H1 (cell line): ENCODE results near the gene TCF4. TPM values are rescaled to one million over a fixed set of nuclear protein-coding genes. Genes with fewer than 3 reads are reported as not detected.

Experiments
- CTCF ChIA-PET: fragments of 300-600 bp; sonication (Branson Sonifier 250); formaldehyde crosslinking; loops from one replicate; lab custom pipeline; 2021; ENCODE audit not compliant: partially characterized antibody; lab: Charles Lee
- POLR2A ChIA-PET: fragments of 300-600 bp; sonication (Branson Sonifier 250); formaldehyde crosslinking; loops from one replicate; lab custom pipeline; 2021; ENCODE audit warnings: inconsistent platforms; ENCODE audit not compliant: partially characterized antibody; lab: Charles Lee
- DNase-seq, 2 experiments: peaks; one replicate each; pipeline versions ENCODE4 v3.0.0 to v3.0.0-alpha.2; 2010 to 2022; ENCODE audit warnings: low spot score in 2 of 2, low read depth in 1 of 2, mixed read lengths in 1 of 2
- FAIRE-seq: peaks from 2 replicates; lab custom pipeline; 2011; peaks lifted over from hg19 to GRCh38; lab: Jason Lieb, UNC
- H2AFZ ChIP-seq: 2 replicates; pipeline ENCODE4 v1.8.1; 2012; ENCODE audit warnings: low read length, inconsistent platforms
- H2AK5ac ChIP-seq: 2 replicates; pipeline ENCODE4 v1.6.1; 2013; ENCODE audit warnings: low read depth, low read length
- H2BK120ac ChIP-seq: replicated peaks from 2 replicates; pipeline ENCODE3; 2013; ENCODE audit warnings: low read depth, low read length, inconsistent platforms
- H2BK12ac ChIP-seq: 2 replicates; pipeline ENCODE4 v1.6.1; 2013; ENCODE audit warnings: low read depth, low read length
- H2BK15ac ChIP-seq: 2 replicates; pipeline ENCODE4 v1.6.1; 2013; ENCODE audit warnings: low read length
- H2BK20ac ChIP-seq: 2 replicates; pipeline ENCODE4 v1.6.1; 2013; ENCODE audit warnings: low read length
- H2BK5ac ChIP-seq: 2 replicates; pipeline ENCODE4 v1.6.1; 2013; ENCODE audit warnings: low read depth, low read length
- H3K14ac ChIP-seq: 2 replicates; pipeline ENCODE4 v1.6.1; 2013; ENCODE audit warnings: inconsistent platforms; ENCODE audit not compliant: insufficient read length
- H3K18ac ChIP-seq: 2 replicates; pipeline ENCODE4 v1.6.1; 2013; ENCODE audit warnings: low read length; ENCODE audit errors: extremely low read depth
- H3K23ac ChIP-seq: 2 replicates; pipeline ENCODE4 v1.6.1; 2013; ENCODE audit warnings: inconsistent platforms; ENCODE audit not compliant: insufficient read length
- H3K23me2 ChIP-seq: 2 replicates; pipeline ENCODE4 v1.6.1; 2013; ENCODE audit warnings: low read depth, low read length
- H3K27ac ChIP-seq: 2 replicates; pipeline ENCODE4 v1.6.1; 2011; ENCODE audit warnings: low read depth, low read length, inconsistent platforms
- H3K27me3 ChIP-seq, 4 experiments: replicated peaks in 1 of 4; 1 replicate in 1 of 4; 2 replicates in 3 of 4; pipeline versions ENCODE4 v1.6.1 to v1.8.1; 2011 to 2013; ENCODE audit warnings: low read length in 3 of 4, mild to moderate bottlenecking in 3 of 4, inconsistent platforms in 2 of 4, mixed read lengths in 2 of 4, moderate library complexity in 1 of 4; ENCODE audit not compliant: control insufficient read depth in 3 of 4, insufficient read depth in 3 of 4; ENCODE audit errors: extremely low read depth in 1 of 4
- H3K36me3 ChIP-seq, 4 experiments: 2 replicates each; pipeline versions ENCODE4 v1.6.1 to v1.8.1; 2011 to 2013; ENCODE audit warnings: mild to moderate bottlenecking in 4 of 4, low read length in 3 of 4, moderate library complexity in 2 of 4, control low read depth in 1 of 4, inconsistent platforms in 1 of 4; ENCODE audit not compliant: insufficient read depth in 4 of 4, control insufficient read depth in 2 of 4
- H3K4ac ChIP-seq: replicated peaks from 2 replicates; pipeline ENCODE3; 2013; ENCODE audit warnings: low read length, low read depth, mixed read lengths, inconsistent platforms; ENCODE audit not compliant: insufficient read length
- H3K4me1 ChIP-seq, 4 experiments: replicated peaks in 1 of 4; 1 replicate in 1 of 4; 2 replicates in 3 of 4; pipeline versions ENCODE4 v1.6.1 to v1.8.1; 2011 to 2013; ENCODE audit warnings: low read length in 3 of 4, inconsistent platforms in 2 of 4, mixed read lengths in 1 of 4; ENCODE audit not compliant: insufficient read depth in 4 of 4, control insufficient read depth in 3 of 4
- H3K4me2 ChIP-seq, 2 experiments: 2 replicates each; pipeline versions ENCODE4 v1.6.1 to v1.8.1; 2011 to 2013; ENCODE audit warnings: low read depth in 2 of 2, low read length in 2 of 2, control low read depth in 1 of 2, inconsistent platforms in 1 of 2, mild to moderate bottlenecking in 1 of 2; ENCODE audit not compliant: insufficient read depth in 1 of 2
- H3K4me3 ChIP-seq, 4 experiments: fragments of 200-600, 300-600 bp in 1 of 4; sonication (generic), shearing (Covaris generic), sonication (Bioruptor Twin) in 1 of 4; 2 replicates each; pipeline versions ENCODE4 v1.5.1 to v1.8.1; 2011 to 2016; ENCODE audit warnings: low read length in 4 of 4, low read depth in 3 of 4, control low read depth in 2 of 4, inconsistent platforms in 2 of 4, mild to moderate bottlenecking in 2 of 4, mixed read lengths in 1 of 4, moderate library complexity in 1 of 4; ENCODE audit not compliant: insufficient read depth in 2 of 4; ENCODE audit errors: extremely low read depth in 1 of 4
- H3K56ac ChIP-seq: replicated peaks from 2 replicates; pipeline ENCODE3; 2013; ENCODE audit warnings: low read depth, mild to moderate bottlenecking, mixed read lengths, low read length, inconsistent platforms; ENCODE audit not compliant: insufficient read length
- H3K79me1 ChIP-seq: 2 replicates; pipeline ENCODE4 v1.6.1; 2013; ENCODE audit warnings: low read depth, low read length, control low read depth
- H3K79me2 ChIP-seq, 2 experiments: 2 replicates each; pipeline versions ENCODE4 v1.6.1 to v1.8.1; 2012 to 2013; ENCODE audit warnings: low read length in 2 of 2, mild to moderate bottlenecking in 2 of 2, inconsistent platforms in 1 of 2; ENCODE audit not compliant: insufficient read depth in 2 of 2, control insufficient read depth in 1 of 2
- H3K9ac ChIP-seq, 4 experiments: replicated peaks in 1 of 4; 1 replicate in 1 of 4; 2 replicates in 3 of 4; pipeline versions ENCODE4 v1.6.1 to v1.8.1; 2011 to 2013; ENCODE audit warnings: low read depth in 3 of 4, low read length in 3 of 4, control low read depth in 2 of 4, mild to moderate bottlenecking in 2 of 4, moderate library complexity in 2 of 4, inconsistent platforms in 1 of 4; ENCODE audit errors: extremely low read depth in 1 of 4
- H3K9me3 ChIP-seq, 2 experiments: 2 replicates each; pipeline versions ENCODE4 v1.6.1 to v1.8.1; 2012 to 2013; ENCODE audit warnings: mild to moderate bottlenecking in 2 of 2, moderate library complexity in 2 of 2, control low read depth in 1 of 2, inconsistent platforms in 1 of 2, low read depth in 1 of 2, low read length in 1 of 2, mixed read lengths in 1 of 2; ENCODE audit not compliant: insufficient read depth in 2 of 2
- H4K20me1 ChIP-seq, 2 experiments: replicated peaks in 1 of 2; 2 replicates each; pipeline versions ENCODE3 to v1.8.1; 2011 to 2013; ENCODE audit warnings: inconsistent platforms in 2 of 2, low read length in 2 of 2, mild to moderate bottlenecking in 1 of 2; ENCODE audit not compliant: insufficient read depth in 2 of 2, control insufficient read depth in 1 of 2
- H4K5ac ChIP-seq: 2 replicates; pipeline ENCODE4 v1.6.1; 2013; ENCODE audit warnings: low read length, low read depth, mixed read lengths, inconsistent platforms; ENCODE audit not compliant: insufficient read length
- H4K8ac ChIP-seq: 2 replicates; pipeline ENCODE4 v1.8.0; 2013; ENCODE audit warnings: mild to moderate bottlenecking, moderate library complexity, low read length, inconsistent platforms; ENCODE audit not compliant: insufficient read depth; ENCODE audit errors: extremely low read depth
- H4K91ac ChIP-seq: replicated peaks from 2 replicates; pipeline ENCODE3; 2013; ENCODE audit warnings: low read length, mixed read lengths, inconsistent platforms; ENCODE audit not compliant: insufficient read length
- ASH2L ChIP-seq: fragments of 200-600, 300-600 bp; sonication (generic); IDR thresholded peaks from one replicate; pipeline ENCODE4 v1.7.1; 2017; ENCODE audit warnings: low read length
- CHD1 ChIP-seq: IDR thresholded peaks from 2 replicates; pipeline ENCODE4 v1.6.1; 2012; ENCODE audit warnings: low read depth, low read length, improper control_type of control experiment
- JUND ChIP-seq: IDR thresholded peaks from 2 replicates; pipeline ENCODE4 v1.6.1; 2011; ENCODE audit warnings: mild to moderate bottlenecking, improper control_type of control experiment, low read length
- MAFK ChIP-seq: IDR thresholded peaks from 2 replicates; pipeline ENCODE4 v1.6.1; 2012; ENCODE audit warnings: low read depth, mild to moderate bottlenecking, improper control_type of control experiment, low read length
- NANOG ChIP-seq: IDR thresholded peaks from 2 replicates; pipeline ENCODE4 v1.6.1; 2011; ENCODE audit warnings: low read length, low read depth, mild to moderate bottlenecking, inconsistent platforms; ENCODE audit not compliant: insufficient read depth, poor library complexity, severe bottlenecking
- RFX5 ChIP-seq: IDR thresholded peaks from 2 replicates; pipeline ENCODE4 v1.6.1; 2011; ENCODE audit warnings: low read depth, low read length, improper control_type of control experiment, borderline replicate concordance
- SIX5 ChIP-seq: IDR thresholded peaks from 2 replicates; pipeline ENCODE4 v1.6.1; 2011; ENCODE audit warnings: mild to moderate bottlenecking, low read depth, low read length
- SP1 ChIP-seq: IDR thresholded peaks from 2 replicates; pipeline ENCODE4 v1.6.1; 2011; ENCODE audit warnings: low read depth, low read length
- whole genome bisulfite sequencing, 2 experiments: shearing (Covaris generic) in 1 of 2; methylation state at CpG; one replicate each; pipeline versions ENCODE4 v1.1.6 to v1.1.7; 2013 to 2015; ENCODE audit warnings: low lambda C conversion rate in 2 of 2, mixed read lengths in 2 of 2, inconsistent platforms in 1 of 2, low coverage in 1 of 2, missing lambda C conversion rate in 1 of 2; ENCODE audit not compliant: insufficient replicate concordance in 2 of 2, insufficient coverage in 1 of 2, insufficient read length in 1 of 2; ENCODE audit errors: extremely low coverage in 1 of 2, missing lambda C conversion rate in 1 of 2; 5-methylcytosine and 5-hydroxymethylcytosine counted together
- polyA plus RNA-seq, 7 experiments: library from polyadenylated mRNA; depleted of rRNA in 3 of 7; stranded (reverse) in 5 of 7; unstranded in 2 of 7; fragments of >200 nt in 5 of 7; fragments of 200-250 nt in 2 of 7; gene quantifications; 1 replicate in 5 of 7; 2 replicates in 1 of 7; 4 replicates in 1 of 7; pipeline versions ENCODE4 v1.2.1 to v1.2.3, GENCODE V29; 2011 to 2013; ENCODE audit warnings: missing spikeins in 2 of 7, mixed read lengths in 2 of 7
- total RNA-seq: library from RNA; stranded (reverse); fragmentation: NEBNext Ultra II Directional; extraction: Animal tissue kit (Norgen Biotek cat#: 25700); gene quantifications from 2 replicates; pipeline ENCODE4 v1.2.1, GENCODE V29; 2021
- TF ChIP-seq, protein P1 (sequence below): IDR thresholded peaks from 2 replicates; pipeline ENCODE4 v1.6.1; 2012; ENCODE audit warnings: inconsistent platforms
- TF ChIP-seq, protein P2 (sequence below), 3 experiments: IDR thresholded peaks; 1 replicate in 2 of 3; 2 replicates in 1 of 3; pipeline versions ENCODE4 v1.5.1 to v1.6.1; 2011; ENCODE audit warnings: low read length in 3 of 3, mild to moderate bottlenecking in 3 of 3, inconsistent platforms in 2 of 3, low read depth in 1 of 3, moderate library complexity in 1 of 3; ENCODE audit not compliant: insufficient read depth in 1 of 3; ENCODE audit errors: control extremely low read depth in 1 of 3
- TF ChIP-seq, protein P3 (sequence below): IDR thresholded peaks from 2 replicates; pipeline ENCODE4 v1.6.1; 2011; ENCODE audit warnings: low read depth, mild to moderate bottlenecking, low read length; ENCODE audit not compliant: insufficient read depth

TCF4 gene
- total and polyA plus RNA-seq, 2 of the 8 experiments (the other 6 are each of a cell fraction or from before 2014, with no cell fraction given), result 59.3 to 118 TPM

DNA sequence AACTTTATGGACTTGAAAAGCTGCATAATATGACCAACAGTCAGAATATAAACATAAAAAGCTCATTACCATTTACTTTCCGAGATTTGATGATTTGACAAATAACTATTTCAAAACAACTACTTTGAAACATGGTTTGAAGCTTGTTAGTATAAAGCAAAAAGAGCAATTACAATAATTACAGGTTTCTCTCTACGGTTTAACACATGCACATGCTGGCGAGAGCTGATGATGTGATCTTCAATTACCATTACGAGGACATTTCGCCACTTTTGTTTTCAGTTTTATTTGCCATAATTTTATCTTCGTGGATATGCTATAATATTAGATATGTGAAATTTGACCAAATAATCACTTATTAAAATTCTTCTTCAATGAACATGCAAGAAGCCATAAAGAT, 270.1 kb downstream of the TCF4 start:
- TF ChIP-seq, protein P1, sequence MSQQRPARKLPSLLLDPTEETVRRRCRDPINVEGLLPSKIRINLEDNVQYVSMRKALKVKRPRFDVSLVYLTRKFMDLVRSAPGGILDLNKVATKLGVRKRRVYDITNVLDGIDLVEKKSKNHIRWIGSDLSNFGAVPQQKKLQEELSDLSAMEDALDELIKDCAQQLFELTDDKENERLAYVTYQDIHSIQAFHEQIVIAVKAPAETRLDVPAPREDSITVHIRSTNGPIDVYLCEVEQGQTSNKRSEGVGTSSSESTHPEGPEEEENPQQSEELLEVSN, result no peak
- TF ChIP-seq MAFK, result no peak
- no peak for TF ChIP-seq JUND
- TF ChIP-seq, protein P2, sequence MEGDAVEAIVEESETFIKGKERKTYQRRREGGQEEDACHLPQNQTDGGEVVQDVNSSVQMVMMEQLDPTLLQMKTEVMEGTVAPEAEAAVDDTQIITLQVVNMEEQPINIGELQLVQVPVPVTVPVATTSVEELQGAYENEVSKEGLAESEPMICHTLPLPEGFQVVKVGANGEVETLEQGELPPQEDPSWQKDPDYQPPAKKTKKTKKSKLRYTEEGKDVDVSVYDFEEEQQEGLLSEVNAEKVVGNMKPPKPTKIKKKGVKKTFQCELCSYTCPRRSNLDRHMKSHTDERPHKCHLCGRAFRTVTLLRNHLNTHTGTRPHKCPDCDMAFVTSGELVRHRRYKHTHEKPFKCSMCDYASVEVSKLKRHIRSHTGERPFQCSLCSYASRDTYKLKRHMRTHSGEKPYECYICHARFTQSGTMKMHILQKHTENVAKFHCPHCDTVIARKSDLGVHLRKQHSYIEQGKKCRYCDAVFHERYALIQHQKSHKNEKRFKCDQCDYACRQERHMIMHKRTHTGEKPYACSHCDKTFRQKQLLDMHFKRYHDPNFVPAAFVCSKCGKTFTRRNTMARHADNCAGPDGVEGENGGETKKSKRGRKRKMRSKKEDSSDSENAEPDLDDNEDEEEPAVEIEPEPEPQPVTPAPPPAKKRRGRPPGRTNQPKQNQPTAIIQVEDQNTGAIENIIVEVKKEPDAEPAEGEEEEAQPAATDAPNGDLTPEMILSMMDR (IDR thresholded peaks at IDR 0.05; ENCODE audit: control extremely low read depth in 1 of 3, insufficient read depth in 1 of 3, low read depth in 1 of 3, low read length in 3 of 3), result no peak
- TF ChIP-seq ASH2L, result no peak
- TF ChIP-seq CHD1, result no peak
- no peak for TF ChIP-seq SP1
- TF ChIP-seq NANOG, result no peak
- TF ChIP-seq, protein P3, sequence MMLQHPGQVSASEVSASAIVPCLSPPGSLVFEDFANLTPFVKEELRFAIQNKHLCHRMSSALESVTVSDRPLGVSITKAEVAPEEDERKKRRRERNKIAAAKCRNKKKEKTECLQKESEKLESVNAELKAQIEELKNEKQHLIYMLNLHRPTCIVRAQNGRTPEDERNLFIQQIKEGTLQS, result no peak
- no peak for TF ChIP-seq SIX5
- TF ChIP-seq RFX5, result no peak
- TF ChIP-seq, all 59 proteins: peak for 0
- FAIRE-seq (no peak), DNase-seq (no peak)
- ChIA-PET CTCF (interaction anchor here (1.0 to 1.4 kb wide), 4 partner anchors 12 to 83 kb away, joined by 3 to 6 read pairs (median 3); no protein-coding TSS in a partner anchor), POLR2A (no interaction called here)
- no peak overlapping the region for H2BK20ac ChIP-seq
- no peaks in the 10 kb centered on the region for H3K27me3 ChIP-seq
- WGBS, 2 experiments, result 87% methylated on average over 6 of the region's 6 CpGs; no CpG with 5 or more reads in 1 of the 2 experiments
- H3K23me2 ChIP-seq, result peaks cover 7% of the 10 kb centered on the region
- H2AFZ ChIP-seq, result no peak overlapping the region
- H3K79me2 ChIP-seq, result peaks cover 0 to 60% of the 10 kb centered on the region in 2 experiments; a peak in 2 of 4 replicates
- H3K4ac ChIP-seq, result no peak overlapping the region
- no peak overlapping the region for H3K56ac ChIP-seq
- H3K4me2 ChIP-seq, result no peak overlapping the region
- H2BK120ac ChIP-seq, result no peak overlapping the region
- no peak overlapping the region for H3K27ac ChIP-seq
- H2BK12ac ChIP-seq, result no peak overlapping the region
- H3K9ac ChIP-seq, result no peak overlapping the region
- H3K14ac ChIP-seq, result no peak overlapping the region
- no peak overlapping the region for H3K18ac ChIP-seq
- H4K91ac ChIP-seq, result no peak overlapping the region
- no peak overlapping the region for H3K4me3 ChIP-seq
- no peak overlapping the region for H3K23ac ChIP-seq
- no peaks in the 10 kb centered on the region for H3K79me1 ChIP-seq
- peaks cover 2 to 4% of the 10 kb centered on the region in 2 experiments for H4K20me1 ChIP-seq
- H3K4me1 ChIP-seq, result peaks cover 0 to 16% (median 5%) of the 10 kb centered on the region in 4 experiments; a peak in 4 of 7 replicates
- H2BK15ac ChIP-seq, result no peak overlapping the region
- no peaks in the 10 kb centered on the region for H3K9me3 ChIP-seq
- H4K8ac ChIP-seq, result no peak overlapping the region
- H4K5ac ChIP-seq, result no peak overlapping the region
- H2BK5ac ChIP-seq, result no peak overlapping the region
- no peak overlapping the region for H2AK5ac ChIP-seq
- no peaks in the 10 kb centered on the region for H3K36me3 ChIP-seq
